ELF-1 (cell line): ENCODE results near the gene FGD5.

Source experiments
- DNase-seq: peaks from one replicate; pipeline ENCODE4 v3.0.0-alpha.2; 2016; ENCODE audit warnings: low read depth, low spot score

FGD5 gene

GRCh38 chr3:14824646-14825045, 5.9 kb downstream of the FGD5 start:
- DNase-seq = no peak

GRCh38 chr3:14826069-14826468, 7.3 kb downstream of the FGD5 start:
- DNase-seq = no peak

- peak; percentile 61 for DNase-seq
Observed at GRCh38 chr3:14827776-14828175, 9.0 kb downstream of the FGD5 start.

- DNase-seq = no peak
Observed at GRCh38 chr3:14829811-14830210, 11.0 kb downstream of the FGD5 start.

GRCh38 chr3:14831916-14832450, 13.2 kb downstream of the FGD5 start:
- no peak for DNase-seq

- DNase-seq = no peak
Observed at GRCh38 chr3:14832975-14833722, 14.4 kb downstream of the FGD5 start.

- no peak for DNase-seq
Observed at GRCh38 chr3:14834121-14834520, 15.4 kb downstream of the FGD5 start.

- no peak for DNase-seq
Observed at GRCh38 chr3:14834807-14835466, 16.2 kb downstream of the FGD5 start.

- DNase-seq = no peak
Observed at GRCh38 chr3:14836049-14836468, 17.3 kb downstream of the FGD5 start.

GRCh38 chr3:14837186-14837877, 18.6 kb downstream of the FGD5 start:
- peak; percentile 41 for DNase-seq

- no peak for DNase-seq
Observed at GRCh38 chr3:14837878-14838258, 19.1 kb downstream of the FGD5 start.

GRCh38 chr3:14839236-14839635, 20.5 kb downstream of the FGD5 start:
- DNase-seq = peak; percentile 82

- DNase-seq = no peak
Observed at GRCh38 chr3:14841836-14842235, 23.1 kb downstream of the FGD5 start.

- no peak for DNase-seq
Observed at GRCh38 chr3:14842277-14842676, 23.5 kb downstream of the FGD5 start.

- DNase-seq = no peak
Observed at GRCh38 chr3:14843321-14843720, 24.6 kb downstream of the FGD5 start.

- no peak for DNase-seq
Observed at GRCh38 chr3:14844386-14845170, 25.8 kb downstream of the FGD5 start.

GRCh38 chr3:14845180-14845579, 26.4 kb downstream of the FGD5 start:
- no peak for DNase-seq

GRCh38 chr3:14845826-14846225, 27.1 kb downstream of the FGD5 start:
- no peak for DNase-seq

GRCh38 chr3:14846226-14846880, 27.6 kb downstream of the FGD5 start:
- no peak for DNase-seq

GRCh38 chr3:14847613-14848541, 29.1 kb downstream of the FGD5 start:
- peak; percentile 91 for DNase-seq
